Natural killer cell treated with Interleukin-12 subunit alpha and Interleukin-12 subunit beta and Interleukin-15 and Interleukin-18, amount 100 ng/mL, for 72 hours (primary cell): ENCODE results near the gene POLR1A. TPM values are rescaled to one million over a fixed set of nuclear protein-coding genes. Genes with fewer than 3 reads are reported as not detected.

Experiments used
- ATAC-seq, 2 donors: fragments of 150-1000 bp; cut with Tn5 transposase in 1 of 2; sonication (Bioruptor Pico), chemical (Tn5 transposase) in 1 of 2; 2 replicates each; pipeline ENCODE4 v1.10.0; 2021
- DNase-seq: peaks from one replicate; pipeline ENCODE4 v3.0.0; 2022; ENCODE audit warnings: low spot score
- H3K27ac Mint-ChIP-seq, 2 donors: 1 replicate in 1 of 2; 2 replicates in 1 of 2; pipeline ENCODE4 v1.8.0; 2022; ENCODE audit warnings: mixed read lengths in 2 of 2, mild to moderate bottlenecking in 1 of 2, moderate library complexity in 1 of 2
- H3K27me3 Mint-ChIP-seq, 2 donors: 1 replicate in 1 of 2; 2 replicates in 1 of 2; pipeline ENCODE4 v1.8.0; 2022; ENCODE audit warnings: mixed read lengths in 2 of 2
- H3K36me3 Mint-ChIP-seq: one replicate; pipeline ENCODE4 v1.8.0; 2022; ENCODE audit warnings: mixed read lengths
- H3K4me1 Mint-ChIP-seq, 2 donors: 1 replicate in 1 of 2; 2 replicates in 1 of 2; pipeline ENCODE4 v1.8.0; 2022; ENCODE audit warnings: low read depth in 2 of 2, mixed read lengths in 2 of 2, mild to moderate bottlenecking in 1 of 2
- H3K4me3 Mint-ChIP-seq: one replicate; pipeline ENCODE4 v1.8.0; 2022; ENCODE audit warnings: mixed read lengths
- H3K9me3 Mint-ChIP-seq: 2 replicates; pipeline ENCODE4 v1.8.0; 2022; ENCODE audit warnings: mixed read lengths
- total RNA-seq, 2 donors: library from RNA; stranded (reverse); gene quantifications; one replicate each; pipeline ENCODE4 v1.2.3, GENCODE V29; 2022

Gene POLR1A
- total RNA-seq, 2 donors from 2014 or later = 51.7 to 99.2 TPM

- no peak overlapping the region for H3K4me3 Mint-ChIP-seq
- H3K27ac Mint-ChIP-seq = no peak overlapping the region
- H3K27me3 Mint-ChIP-seq = no peaks in the 10 kb centered on the region
- no peak for ATAC-seq
- DNase-seq = no peak
- H3K4me1 Mint-ChIP-seq = no peaks in the 10 kb centered on the region
- no peaks in the 10 kb centered on the region for H3K9me3 Mint-ChIP-seq
- H3K36me3 Mint-ChIP-seq = peaks cover 29% of the 10 kb centered on the region
These were observed 17.7 kb upstream of the POLR1A start for GRCh38 chr2:86123328-86123925.

GRCh38 chr2:86118130-86118529 lies 12.4 kb upstream of the POLR1A start:
- ATAC-seq (no peak), DNase-seq (no peak)
- Mint-ChIP-seq H3K27ac (no peak overlapping the region), H3K4me1 (peaks cover 0 to 12% of the 10 kb centered on the region in 2 donors), H3K4me3 (no peak overlapping the region), H3K9me3 (no peaks in the 10 kb centered on the region), H3K36me3 (peaks cover 41% of the 10 kb centered on the region), H3K27me3 (no peaks in the 10 kb centered on the region)

GRCh38 chr2:86107031-86107430 lies 1.3 kb upstream of the POLR1A start:
- H3K9me3 Mint-ChIP-seq = no peaks in the 10 kb centered on the region
- H3K36me3 Mint-ChIP-seq = peaks cover 24% of the 10 kb centered on the region
- no peak for DNase-seq
- H3K4me3 Mint-ChIP-seq = peak overlapping the region; percentile 99
- H3K4me1 Mint-ChIP-seq = peaks cover 45 to 66% of the 10 kb centered on the region in 2 donors
- H3K27ac Mint-ChIP-seq = peak overlapping the region; percentile 99 to 100
- ATAC-seq = no peak
- no peaks in the 10 kb centered on the region for H3K27me3 Mint-ChIP-seq

- peak; percentile 95 to 97 for ATAC-seq
- Mint-ChIP-seq H3K27me3 (no peaks in the 10 kb centered on the region), H3K4me3 (peak within 1 kb of the TSS; percentile 99), H3K4me1 (peaks cover 48 to 71% of the 10 kb centered on the region in 2 donors), H3K36me3 (peaks cover 30% of the 10 kb centered on the region), H3K27ac (peak within 1 kb of the TSS; percentile 99 to 100), H3K9me3 (no peaks in the 10 kb centered on the region)
- peak; percentile 96 for DNase-seq
These were observed 571 bp upstream of the POLR1A start, which contains the start of gene PTCD3 for GRCh38 chr2:86105969-86106945. PTCD3 (plus strand) TSS chr2:86106235; CDS start chr2:86106248, 13 bp downstream.

- H3K4me3 Mint-ChIP-seq = peak overlapping the region; percentile 99
- H3K27me3 Mint-ChIP-seq = no peaks in the 10 kb centered on the region
- ATAC-seq (no peak), DNase-seq (no peak)
- peaks cover 44 to 60% of the 10 kb centered on the region in 2 donors for H3K4me1 Mint-ChIP-seq
- H3K9me3 Mint-ChIP-seq = no peaks in the 10 kb centered on the region
- no peak overlapping the region for H3K27ac Mint-ChIP-seq
- H3K36me3 Mint-ChIP-seq = peaks cover 32% of the 10 kb centered on the region
These were observed 3.5 kb downstream of the POLR1A start for GRCh38 chr2:86102157-86102556.

- peaks cover 20 to 27% of the 10 kb centered on the region in 2 donors for H3K4me1 Mint-ChIP-seq
- DNase-seq (no peak), ATAC-seq (no peak)
- no peak overlapping the region for H3K27ac Mint-ChIP-seq
- no peak overlapping the region for H3K4me3 Mint-ChIP-seq
- no peaks in the 10 kb centered on the region for H3K27me3 Mint-ChIP-seq
- H3K36me3 Mint-ChIP-seq = peaks cover 57% of the 10 kb centered on the region
- no peaks in the 10 kb centered on the region for H3K9me3 Mint-ChIP-seq
These were observed 7.8 kb downstream of the POLR1A start for GRCh38 chr2:86097913-86098312.

GRCh38 chr2:86097114-86097896 lies 8.4 kb downstream of the POLR1A start:
- H3K27me3 Mint-ChIP-seq = no peaks in the 10 kb centered on the region
- H3K36me3 Mint-ChIP-seq = peaks cover 51% of the 10 kb centered on the region
- DNase-seq = no peak
- H3K4me1 Mint-ChIP-seq = peaks cover 14 to 21% of the 10 kb centered on the region in 2 donors
- no peak for ATAC-seq
- H3K27ac Mint-ChIP-seq = no peak overlapping the region
- H3K9me3 Mint-ChIP-seq = no peaks in the 10 kb centered on the region
- no peak overlapping the region for H3K4me3 Mint-ChIP-seq

GRCh38 chr2:86094229-86094628 lies 11.5 kb downstream of the POLR1A start:
- Mint-ChIP-seq H3K27me3 (no peaks in the 10 kb centered on the region), H3K36me3 (peaks cover 49% of the 10 kb centered on the region), H3K27ac (no peak overlapping the region), H3K9me3 (no peaks in the 10 kb centered on the region), H3K4me1 (peaks cover 6 to 16% of the 10 kb centered on the region in 2 donors), H3K4me3 (no peak overlapping the region)
- ATAC-seq (no peak), DNase-seq (no peak)

- Mint-ChIP-seq H3K27me3 (no peaks in the 10 kb centered on the region), H3K27ac (no peak overlapping the region), H3K4me3 (no peak overlapping the region), H3K4me1 (no peaks in the 10 kb centered on the region), H3K36me3 (peaks cover 11% of the 10 kb centered on the region), H3K9me3 (no peaks in the 10 kb centered on the region)
- ATAC-seq = no peak
- no peak for DNase-seq
These were observed 17.5 kb downstream of the POLR1A start for GRCh38 chr2:86087936-86088850.

GRCh38 chr2:86082756-86083155 lies 22.9 kb downstream of the POLR1A start:
- Mint-ChIP-seq H3K36me3 (no peaks in the 10 kb centered on the region), H3K27me3 (no peaks in the 10 kb centered on the region), H3K27ac (no peak overlapping the region)

GRCh38 chr2:86081724-86082123 lies 24.0 kb downstream of the POLR1A start:
- Mint-ChIP-seq H3K36me3 (no peaks in the 10 kb centered on the region), H3K4me1 (peaks cover 22 to 24% of the 10 kb centered on the region in 2 donors), H3K27ac (peak overlapping the region; percentile 85 to 90), H3K9me3 (no peaks in the 10 kb centered on the region), H3K4me3 (no peak overlapping the region), H3K27me3 (no peaks in the 10 kb centered on the region)
- ATAC-seq = no peak
- no peak for DNase-seq

More at GRCh38 chr2:86082756-86083155, 22.9 kb downstream of the POLR1A start:
- no peak overlapping the region for H3K4me3 Mint-ChIP-seq
- peaks cover 22 to 24% of the 10 kb centered on the region in 2 donors for H3K4me1 Mint-ChIP-seq
- DNase-seq = no peak
- no peak for ATAC-seq
- no peaks in the 10 kb centered on the region for H3K9me3 Mint-ChIP-seq

- peak; percentile 90 to 92 for ATAC-seq
- Mint-ChIP-seq H3K4me1 (peaks cover 22 to 24% of the 10 kb centered on the region in 2 donors), H3K36me3 (no peaks in the 10 kb centered on the region), H3K27ac (peak overlapping the region; percentile 85 to 90), H3K27me3 (no peaks in the 10 kb centered on the region), H3K9me3 (no peaks in the 10 kb centered on the region), H3K4me3 (peak overlapping the region; percentile 78)
- peak; percentile 79 for DNase-seq
These were observed 25.4 kb downstream of the POLR1A start for GRCh38 chr2:86079981-86080911.
